Tibial nerve (tissue), 4 donors: ENCODE results near the gene INPP5K. TPM values are rescaled to one million over a fixed set of nuclear protein-coding genes. Genes with fewer than 3 reads are reported as not detected.
A peak's percentile ranks its signal among the peaks of the same experiment; 100 is the strongest.
"Not testable (repeated sequence)": the region's sequence is repeated elsewhere in the genome, so short reads cannot be mapped to it uniquely, and the experiment has no call there.

Experiments
- DNase-seq, 2 donors: peaks; one replicate each; pipeline ENCODE4 v3.0.0-alpha.2; 2019; ENCODE audit warnings: low spot score in 2 of 2
- H3K27ac ChIP-seq, 4 donors: fragments of 200-600 bp; sonication (generic) in 3 of 4; one replicate each; pipeline ENCODE4 v1.5.1; 2017 to 2019; ENCODE audit warnings: mild to moderate bottlenecking in 1 of 4
- H3K27me3 ChIP-seq, 2 donors: fragments of 200-600 bp; sonication (generic) in 1 of 2; one replicate each; pipeline versions ENCODE4 v1.5.1 to v1.6.0; 2017 to 2019
- H3K36me3 ChIP-seq, 3 donors: fragments of 200-600 bp; sonication (generic); one replicate each; pipeline ENCODE4 v1.5.1; 2018 to 2019
- H3K4me1 ChIP-seq, 4 donors: fragments of 200-600 bp; sonication (generic) in 3 of 4; one replicate each; pipeline ENCODE4 v1.5.1; 2017 to 2019
- H3K4me3 ChIP-seq, 4 donors: fragments of 200-600 bp; sonication (generic) in 3 of 4; one replicate each; pipeline ENCODE4 v1.5.1; 2017 to 2019; ENCODE audit warnings: mild to moderate bottlenecking in 1 of 4, moderate library complexity in 1 of 4
- H3K9me3 ChIP-seq, 4 donors: fragments of 200-600 bp; sonication (generic) in 3 of 4; one replicate each; pipeline ENCODE4 v1.5.1; 2017 to 2019
- EP300 ChIP-seq, 2 donors: sonication (generic); formaldehyde crosslinking; IDR thresholded peaks; one replicate each; pipeline ENCODE4 v1.6.1; 2017; ENCODE audit warnings: antibody characterized with exemption in 2 of 2, mild to moderate bottlenecking in 1 of 2
- POLR2A ChIP-seq, 2 donors: fragments of 450-650 bp; IDR thresholded peaks; one replicate each; pipeline ENCODE4 v1.6.1; 2017; ENCODE audit warnings: antibody characterized with exemption in 2 of 2, mild to moderate bottlenecking in 2 of 2, moderate library complexity in 2 of 2
- WGBS, 2 donors: methylation state at CpG; one replicate each; pipeline ENCODE4 v1.1.5; 2018; 5-methylcytosine and 5-hydroxymethylcytosine counted together
- total RNA-seq, 4 donors: library from RNA; depleted of rRNA; stranded (reverse); fragments of >200 nt; gene quantifications; one replicate each; pipeline ENCODE4 v1.1.0, GENCODE V29; 2016
- TF ChIP-seq, protein P1 (sequence below), 5 experiments: fragments of 200-600 bp in 3 of 5; fragments of 450-650 bp in 2 of 5; sonication (generic) in 3 of 5; IDR thresholded peaks; one replicate each; pipeline ENCODE4 v1.5.1; 2016 to 2019; ENCODE audit warnings: antibody characterized with exemption in 5 of 5, mild to moderate bottlenecking in 3 of 5, moderate library complexity in 2 of 5

The INPP5K gene
- total RNA-seq, 4 donors from 2014 or later, result 67.9 to 110 (median 95.2) TPM

DNA sequence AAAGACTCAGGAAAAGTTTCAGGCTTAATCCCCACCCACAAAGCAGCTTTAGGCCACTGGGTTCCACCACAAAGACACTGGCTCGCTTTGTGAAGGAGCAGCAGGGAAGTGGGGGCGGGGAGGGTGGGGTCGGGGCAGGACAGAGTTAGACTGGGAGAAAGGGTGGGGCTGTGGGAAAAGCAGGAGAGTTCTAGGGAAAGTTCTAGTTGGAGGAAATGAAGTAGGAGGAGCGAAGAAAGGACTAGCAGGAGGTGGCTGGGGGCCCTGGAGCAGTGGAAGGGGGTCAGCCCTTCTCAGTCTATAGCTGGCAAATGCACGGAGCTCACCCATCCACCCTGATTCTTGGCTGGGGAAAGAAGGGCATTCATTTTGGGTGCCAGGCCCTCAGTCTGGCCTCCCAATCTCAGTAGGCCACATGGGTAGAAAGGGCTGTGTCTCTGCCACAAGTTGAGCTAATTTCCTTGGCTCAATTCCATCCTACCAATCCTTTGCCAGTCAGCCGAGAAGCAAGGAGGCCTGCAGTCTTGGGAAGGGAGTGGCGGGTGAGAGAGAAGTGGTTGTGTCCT lies 4.6 kb downstream of the INPP5K start:
- H3K27ac ChIP-seq, result peak overlapping the region; percentile 73 to 95 (median 86)
- H3K9me3 ChIP-seq, result no peaks in the 10 kb centered on the region
- 16 to 22% methylated on average over 7 of the region's 7 CpGs for WGBS, 2 donors
- H3K36me3 ChIP-seq, result peaks cover 0 to 37% (median 6%) of the 10 kb centered on the region in 3 donors
- H3K4me1 ChIP-seq, result peaks cover 9 to 77% (median 62%) of the 10 kb centered on the region in 4 donors
- no peak overlapping the region for H3K4me3 ChIP-seq
- H3K27me3 ChIP-seq, result no peaks in the 10 kb centered on the region
- TF ChIP-seq EP300 (IDR thresholded peaks at IDR 0.05), result peak in 1 of 2 donors; percentile 66
- TF ChIP-seq, protein P1, sequence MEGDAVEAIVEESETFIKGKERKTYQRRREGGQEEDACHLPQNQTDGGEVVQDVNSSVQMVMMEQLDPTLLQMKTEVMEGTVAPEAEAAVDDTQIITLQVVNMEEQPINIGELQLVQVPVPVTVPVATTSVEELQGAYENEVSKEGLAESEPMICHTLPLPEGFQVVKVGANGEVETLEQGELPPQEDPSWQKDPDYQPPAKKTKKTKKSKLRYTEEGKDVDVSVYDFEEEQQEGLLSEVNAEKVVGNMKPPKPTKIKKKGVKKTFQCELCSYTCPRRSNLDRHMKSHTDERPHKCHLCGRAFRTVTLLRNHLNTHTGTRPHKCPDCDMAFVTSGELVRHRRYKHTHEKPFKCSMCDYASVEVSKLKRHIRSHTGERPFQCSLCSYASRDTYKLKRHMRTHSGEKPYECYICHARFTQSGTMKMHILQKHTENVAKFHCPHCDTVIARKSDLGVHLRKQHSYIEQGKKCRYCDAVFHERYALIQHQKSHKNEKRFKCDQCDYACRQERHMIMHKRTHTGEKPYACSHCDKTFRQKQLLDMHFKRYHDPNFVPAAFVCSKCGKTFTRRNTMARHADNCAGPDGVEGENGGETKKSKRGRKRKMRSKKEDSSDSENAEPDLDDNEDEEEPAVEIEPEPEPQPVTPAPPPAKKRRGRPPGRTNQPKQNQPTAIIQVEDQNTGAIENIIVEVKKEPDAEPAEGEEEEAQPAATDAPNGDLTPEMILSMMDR (IDR thresholded peaks at IDR 0.05), result no peak
- TF ChIP-seq POLR2A (IDR thresholded peaks at IDR 0.05), result peak in 1 of 2 donors; percentile 29
- no peak for DNase-seq

DNA sequence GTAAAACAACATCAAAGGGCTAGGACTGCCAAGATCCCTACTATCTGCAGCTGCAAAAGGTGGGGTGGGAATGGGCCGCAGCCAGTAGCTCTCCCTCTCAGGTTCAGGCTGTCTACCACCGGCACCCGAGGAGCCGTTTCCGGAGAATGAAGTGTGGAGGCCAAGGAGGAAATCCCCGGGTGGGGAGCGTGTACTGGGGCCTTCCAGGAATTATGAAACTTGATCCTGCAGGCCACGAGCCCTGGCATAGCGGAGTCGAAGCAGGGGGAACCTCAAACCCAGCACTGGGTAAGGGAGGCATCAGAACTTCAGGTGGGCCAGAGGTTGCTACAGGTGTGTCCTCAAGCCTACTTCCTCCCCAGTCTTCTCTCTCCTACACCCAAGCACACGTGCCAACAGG lies 5.1 kb downstream of the INPP5K start:
- DNase-seq, result no peak
- 14 to 32% methylated on average over 11 of the region's 11 CpGs for WGBS, 2 donors
- TF ChIP-seq, protein P1 (IDR thresholded peaks at IDR 0.05), result no peak
- TF ChIP-seq POLR2A (IDR thresholded peaks at IDR 0.05), result no peak
- TF ChIP-seq EP300 (IDR thresholded peaks at IDR 0.05), result no peak

DNA sequence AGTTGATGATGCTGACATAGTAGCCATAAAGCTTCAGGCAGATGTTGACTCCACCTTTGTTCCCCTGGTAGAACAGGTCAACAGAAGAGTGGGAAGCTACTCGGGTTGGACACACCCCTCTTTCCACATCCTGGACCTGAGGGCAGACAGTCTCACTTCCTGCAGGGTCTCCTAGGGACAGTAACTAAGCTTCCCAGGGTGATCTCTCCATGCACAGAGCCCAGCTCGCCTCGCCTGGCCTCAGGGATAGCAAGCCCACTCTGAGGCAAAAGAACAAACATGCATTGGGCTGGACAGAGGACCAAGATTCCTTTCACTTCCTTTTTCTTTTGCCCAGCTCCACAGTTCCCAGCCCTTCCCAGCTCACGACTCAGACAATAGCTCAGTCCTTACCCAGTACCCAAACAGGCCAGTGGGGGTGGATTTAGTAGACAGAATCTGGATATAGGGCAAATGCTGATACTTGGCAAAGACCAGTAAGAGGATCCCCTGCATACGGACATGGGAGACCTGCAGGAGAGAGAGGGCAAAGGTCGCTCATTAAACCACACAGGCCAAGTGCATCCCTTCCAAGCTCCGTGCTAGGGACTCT lies 7.0 kb downstream of the INPP5K start:
- WGBS, 2 donors, result 50 to 56% methylated on average over 7 of the region's 7 CpGs
- no peak for TF ChIP-seq POLR2A (IDR thresholded peaks at IDR 0.05)
- TF ChIP-seq EP300 (IDR thresholded peaks at IDR 0.05), result no peak
- TF ChIP-seq, protein P1 (IDR thresholded peaks at IDR 0.05), result no peak
- Histone ChIP-seq H3K9me3 (no peaks in the 10 kb centered on the region), H3K4me1 (peaks cover 9 to 62% (median 50%) of the 10 kb centered on the region in 4 donors), H3K36me3 (peaks cover 0 to 62% (median 6%) of the 10 kb centered on the region in 3 donors), H3K27me3 (no peaks in the 10 kb centered on the region), H3K4me3 (no peak overlapping the region), H3K27ac (peak overlapping the region in 1 of 4 donors; percentile 7)
- no peak for DNase-seq

More for the DNA sequence above, 5.1 kb downstream of the INPP5K start:
- H3K27me3 ChIP-seq, result no peaks in the 10 kb centered on the region
- H3K4me1 ChIP-seq, result peaks cover 9 to 77% (median 62%) of the 10 kb centered on the region in 4 donors
- peaks cover 0 to 43% (median 6%) of the 10 kb centered on the region in 3 donors for H3K36me3 ChIP-seq
- no peaks in the 10 kb centered on the region for H3K9me3 ChIP-seq
- H3K27ac ChIP-seq, result peak overlapping the region; percentile 73 to 95 (median 86)
- H3K4me3 ChIP-seq, result no peak overlapping the region

DNA sequence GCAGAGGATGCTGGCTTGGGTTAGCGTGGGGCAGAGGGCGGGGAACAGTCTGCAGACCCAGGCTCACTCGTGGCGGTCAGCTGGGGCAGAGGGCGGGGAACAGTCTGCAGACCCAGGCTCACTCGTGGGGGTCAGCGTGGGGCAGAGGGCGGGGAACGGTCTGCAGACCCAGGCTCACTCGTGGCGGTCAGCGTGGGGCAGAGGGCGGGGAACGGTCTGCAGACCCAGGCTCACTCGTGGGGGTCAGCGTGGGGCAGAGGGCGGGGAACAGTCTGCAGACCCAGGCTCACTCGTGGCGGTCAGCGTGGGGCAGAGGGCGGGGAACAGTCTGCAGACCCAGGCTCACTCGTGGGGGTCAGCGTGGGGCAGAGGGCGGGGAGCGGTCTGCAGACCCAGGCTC lies 7.7 kb downstream of the INPP5K start:
- Histone ChIP-seq H3K36me3 (peaks cover 0 to 67% (median 6%) of the 10 kb centered on the region in 3 donors), H3K27ac (peak overlapping the region in 2 of 4 donors; percentile 16 to 43), H3K4me1 (peaks cover 9 to 55% (median 43%) of the 10 kb centered on the region in 4 donors)
- not testable (repeated sequence) for DNase-seq, H3K27me3 ChIP-seq, H3K9me3 ChIP-seq, H3K4me3 ChIP-seq
- 80 to 84% methylated on average over 15 to 23 of the region's 25 CpGs for WGBS, 2 donors

DNA sequence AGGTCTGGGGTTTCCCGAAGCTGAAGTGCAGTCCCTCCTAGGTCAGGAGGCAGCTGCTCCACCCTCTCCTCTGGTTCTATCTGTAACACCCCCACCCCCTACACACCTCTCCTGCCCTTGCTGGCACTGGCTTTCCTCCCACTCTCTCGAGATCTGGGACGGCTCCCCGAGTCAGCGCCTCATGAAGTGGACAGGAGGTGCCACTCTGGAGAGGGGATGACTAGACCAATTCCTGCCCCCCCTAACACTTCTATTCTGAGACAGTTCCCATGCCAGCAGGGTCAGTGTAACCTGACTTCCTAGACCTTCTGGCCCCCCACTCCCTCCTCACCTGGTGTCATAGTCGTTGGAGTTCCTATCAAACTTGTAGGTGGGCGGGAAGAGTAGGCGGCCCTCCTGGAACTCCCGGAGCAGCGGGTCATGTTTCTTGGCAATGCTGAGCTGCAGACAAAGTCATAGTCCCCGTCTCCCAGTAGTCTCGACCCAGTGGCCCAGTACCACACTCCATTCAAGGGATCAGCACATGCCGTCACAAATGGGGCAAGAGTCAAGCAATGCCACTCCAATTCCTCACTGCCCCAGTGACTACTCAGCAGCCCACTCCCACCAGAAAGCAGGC lies 9.7 kb downstream of the INPP5K start:
- DNase-seq, result no peak
- H3K36me3 ChIP-seq, result peaks cover 0 to 75% (median 6%) of the 10 kb centered on the region in 3 donors
- 89 to 93% methylated on average over 10 to 13 of the region's 13 CpGs for whole genome bisulfite sequencing, 2 donors

More for the DNA sequence above, 9.7 kb downstream of the INPP5K start:
- H3K27me3 ChIP-seq, result no peaks in the 10 kb centered on the region
- TF ChIP-seq POLR2A (IDR thresholded peaks at IDR 0.05) (no peak), EP300 (IDR thresholded peaks at IDR 0.05) (no peak)
- TF ChIP-seq, protein P1 (IDR thresholded peaks at IDR 0.05), result no peak
- H3K9me3 ChIP-seq, result no peaks in the 10 kb centered on the region
- H3K27ac ChIP-seq, result no peak overlapping the region
- peaks cover 0 to 36% (median 27%) of the 10 kb centered on the region in 4 donors for H3K4me1 ChIP-seq
- H3K4me3 ChIP-seq, result no peak overlapping the region
